Activated CD4-positive, alpha-beta T cell treated with anti-CD3 and anti-CD28 coated beads for 48 hours (primary cell): ENCODE measurements around the gene JMJD7.

ENCODE experiments used
- DNase-seq: peaks from one replicate; pipeline ENCODE4 v3.0.0-alpha.2; 2020

The JMJD7 gene

GRCh38 chr15:41847981-41848380 is 20.1 kb downstream of the JMJD7 start:
- DNase-seq, result no peak

- peak; percentile 76 for DNase-seq
Observed at GRCh38 chr15:41848631-41849030, 20.7 kb downstream of the JMJD7 start.

DNA sequence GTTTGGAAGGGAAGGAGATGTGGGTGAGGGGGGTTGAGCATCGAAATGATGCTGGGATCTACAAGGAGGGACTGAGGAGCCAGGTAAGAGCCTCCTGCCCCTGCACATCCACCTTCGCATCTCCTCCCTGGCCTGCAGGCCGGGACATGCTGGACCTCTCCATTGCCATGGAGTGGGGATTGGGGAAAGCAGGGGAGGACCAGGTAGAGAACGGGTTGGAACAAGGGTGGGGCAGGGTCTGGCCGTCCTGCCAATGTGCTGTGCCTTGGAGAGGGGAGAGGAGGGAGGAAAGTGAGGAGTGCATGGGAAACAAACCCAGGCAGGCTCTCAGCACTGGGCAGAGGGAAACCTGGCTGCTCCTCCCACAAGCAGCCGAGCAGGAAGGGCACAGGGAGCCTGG is 21.3 kb downstream of the JMJD7 start:
- no peak for DNase-seq

GRCh38 chr15:41849861-41850260 is 22.0 kb downstream of the JMJD7 start:
- no peak for DNase-seq

- DNase-seq, result no peak
Observed at GRCh38 chr15:41850482-41851166, 22.7 kb downstream of the JMJD7 start.

DNA sequence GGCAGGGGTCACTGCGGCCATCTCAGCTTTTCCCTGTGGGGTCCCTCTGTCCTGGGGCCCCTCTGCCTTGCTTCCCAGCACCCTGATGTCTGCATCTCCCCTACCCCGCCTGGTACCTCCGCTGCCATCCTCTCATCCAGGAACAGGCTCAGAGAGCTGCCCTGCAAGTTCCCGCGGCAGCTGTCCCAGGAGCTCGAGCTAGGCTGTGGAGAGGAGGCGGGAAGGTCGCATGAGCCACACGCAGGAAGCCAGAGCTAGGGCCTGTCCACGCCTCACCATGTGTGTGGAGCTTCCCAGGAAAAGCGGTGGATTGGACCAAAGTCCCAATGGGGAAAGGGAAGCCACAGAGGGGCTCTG is 23.3 kb downstream of the JMJD7 start:
- no peak for DNase-seq

DNA sequence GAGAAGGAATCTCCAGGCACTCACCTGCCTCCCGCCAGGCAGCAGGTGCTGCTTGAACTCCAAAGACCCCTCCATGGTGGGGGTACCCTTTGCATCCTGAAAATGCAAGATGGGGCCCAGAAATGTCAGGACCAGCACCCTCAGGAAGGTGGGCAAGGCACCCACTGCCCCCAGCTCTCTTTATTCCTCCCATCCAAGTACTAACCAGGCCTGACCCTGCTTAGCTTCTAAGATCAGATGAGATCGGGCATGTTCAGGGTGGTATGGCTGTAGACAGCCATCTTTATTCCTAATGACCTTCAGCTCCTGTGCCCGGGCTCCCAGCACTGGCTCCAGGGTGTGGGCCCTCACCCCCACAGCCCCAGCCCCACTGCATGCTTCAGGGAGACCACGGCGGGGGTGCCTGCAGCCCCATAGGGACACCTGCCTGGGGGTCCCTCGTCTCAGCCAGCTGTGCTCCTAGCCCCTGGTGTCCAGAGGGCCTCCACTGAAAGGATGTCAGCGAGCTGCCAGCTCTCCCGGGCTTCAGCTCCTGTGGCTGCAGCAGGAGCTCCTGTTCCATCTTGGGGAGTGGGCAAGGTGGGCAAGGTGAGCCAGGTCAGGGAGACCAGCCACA is 24.0 kb downstream of the JMJD7 start:
- DNase-seq, result no peak

GRCh38 chr15:41852736-41853590 is 25.1 kb downstream of the JMJD7 start:
- DNase-seq, result no peak

GRCh38 chr15:41853831-41854230 is 25.9 kb downstream of the JMJD7 start:
- DNase-seq, result no peak

GRCh38 chr15:41854443-41854842 is 26.6 kb downstream of the JMJD7 start:
- DNase-seq, result no peak

- DNase-seq, result no peak
Observed at GRCh38 chr15:41855261-41855961, 27.5 kb downstream of the JMJD7 start.

GRCh38 chr15:41856262-41856661 is 28.4 kb downstream of the JMJD7 start:
- DNase-seq, result no peak

DNA sequence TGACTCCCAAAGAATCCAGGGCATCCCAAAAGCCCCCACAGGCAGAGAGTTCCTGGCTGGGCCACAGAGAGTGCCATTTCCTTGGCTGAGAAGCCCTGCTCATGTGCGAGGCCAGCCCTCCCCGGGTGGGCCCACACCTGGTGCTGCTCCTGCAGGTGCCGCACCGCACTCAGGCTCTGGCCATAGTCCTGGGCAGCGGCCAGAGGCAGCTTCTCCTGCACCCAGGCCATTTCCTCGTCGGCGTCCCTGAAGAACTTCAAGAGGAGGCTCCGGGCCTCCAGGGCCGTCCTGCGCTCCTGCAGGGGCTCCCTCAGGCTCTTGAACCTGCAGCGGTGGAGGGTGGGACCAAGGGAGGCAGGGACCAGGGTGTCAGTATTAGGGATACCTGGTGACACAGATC is 28.8 kb downstream of the JMJD7 start:
- no peak for DNase-seq

- no peak for DNase-seq
Observed at GRCh38 chr15:41857316-41857715, 29.4 kb downstream of the JMJD7 start.

GRCh38 chr15:41858756-41859155 is 30.9 kb downstream of the JMJD7 start:
- DNase-seq, result no peak

DNA sequence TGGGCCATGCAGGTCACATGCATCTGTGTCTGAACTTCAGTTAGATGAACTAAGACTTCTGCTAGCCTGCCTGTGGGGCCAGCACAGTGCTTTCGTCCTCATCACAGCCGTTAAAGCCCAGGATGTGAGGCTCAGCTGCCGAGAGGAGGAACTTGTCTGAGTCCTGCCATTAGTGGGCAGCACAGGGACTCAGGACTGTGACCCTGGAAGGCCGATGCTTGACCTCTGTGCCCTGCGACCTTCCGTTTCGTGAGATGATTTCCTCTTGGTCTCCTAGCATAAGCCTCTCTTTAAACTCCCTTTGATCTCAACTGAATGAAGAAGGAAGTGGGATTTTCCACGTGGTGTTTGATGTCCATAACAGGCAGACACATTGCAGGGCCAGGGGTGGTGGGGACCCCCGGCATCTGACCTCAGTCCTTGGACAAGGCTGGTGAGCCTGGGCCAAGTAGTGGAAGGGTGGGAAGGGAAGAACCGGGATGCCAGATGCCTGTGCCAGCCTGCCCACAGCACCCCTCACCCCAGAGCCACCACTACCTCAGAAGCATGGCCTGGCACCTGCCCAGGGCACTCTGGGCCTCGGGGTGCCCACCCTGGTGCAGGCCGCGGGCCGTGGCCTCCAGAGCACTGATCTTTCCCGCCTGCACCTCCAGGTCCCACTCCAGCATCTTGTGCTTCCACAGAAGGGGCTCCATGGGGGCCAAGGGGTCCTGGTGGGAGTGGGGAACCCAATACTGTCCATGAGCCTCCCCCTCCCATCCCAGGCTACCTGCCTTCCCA is 32.3 kb downstream of the JMJD7 start:
- DNase-seq, result no peak

GRCh38 chr15:41861736-41862356 is 34.0 kb downstream of the JMJD7 start:
- DNase-seq, result no peak

DNA sequence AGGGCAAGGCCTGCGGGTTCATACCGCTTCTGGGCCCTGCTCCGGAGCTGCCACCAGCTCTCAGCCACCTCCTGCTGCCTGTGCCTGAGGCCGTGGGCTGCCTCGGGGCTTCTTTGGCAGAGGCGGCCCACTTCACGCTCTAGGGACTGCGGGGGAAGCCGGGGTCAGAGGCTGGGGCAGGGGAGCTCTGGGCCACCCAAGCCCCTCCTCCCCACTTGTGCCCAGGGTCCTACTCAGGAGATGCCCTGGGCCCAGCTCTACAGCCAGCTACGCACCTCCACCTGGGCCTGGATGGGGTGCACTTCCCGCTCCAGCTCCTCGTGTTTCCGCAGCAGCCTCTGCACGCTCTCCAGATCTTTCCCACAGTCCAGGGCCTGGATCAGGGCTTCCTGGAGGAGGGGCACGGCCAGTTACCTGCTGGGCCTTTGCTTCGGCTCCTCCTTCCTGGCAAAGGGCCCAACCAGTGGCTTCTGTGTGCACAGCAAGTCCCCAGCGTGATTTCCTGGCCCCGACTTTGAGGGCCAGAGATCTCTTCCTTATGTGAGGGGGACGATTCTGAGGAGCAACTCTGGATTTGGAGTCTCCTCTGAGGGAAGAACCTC is 34.7 kb downstream of the JMJD7 start:
- DNase-seq, result no peak

GRCh38 chr15:41865490-41866055 is 37.7 kb downstream of the JMJD7 start:
- no peak for DNase-seq

DNA sequence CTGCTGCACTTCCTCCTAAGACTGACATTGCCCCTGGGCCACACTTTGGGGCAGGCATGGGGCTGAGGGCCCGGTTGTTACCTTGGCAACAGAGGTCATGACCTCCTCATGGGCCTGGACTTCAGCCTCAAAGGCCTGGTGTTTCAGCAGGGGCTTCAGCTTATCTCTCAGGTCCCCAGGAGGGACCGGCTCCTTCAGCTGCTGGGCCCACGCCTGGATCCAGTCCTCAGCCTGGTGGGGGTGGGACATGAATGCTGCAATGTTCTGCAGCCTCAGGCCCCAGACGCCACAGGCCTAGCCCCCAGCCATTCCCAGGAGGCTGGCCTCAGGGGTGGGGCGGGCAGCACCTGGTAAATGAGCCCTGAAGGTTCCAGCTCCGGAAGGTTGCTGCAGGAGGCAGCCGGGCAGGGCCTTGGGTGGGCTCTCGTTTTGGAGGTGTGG is 38.4 kb downstream of the JMJD7 start:
- no peak for DNase-seq

DNA sequence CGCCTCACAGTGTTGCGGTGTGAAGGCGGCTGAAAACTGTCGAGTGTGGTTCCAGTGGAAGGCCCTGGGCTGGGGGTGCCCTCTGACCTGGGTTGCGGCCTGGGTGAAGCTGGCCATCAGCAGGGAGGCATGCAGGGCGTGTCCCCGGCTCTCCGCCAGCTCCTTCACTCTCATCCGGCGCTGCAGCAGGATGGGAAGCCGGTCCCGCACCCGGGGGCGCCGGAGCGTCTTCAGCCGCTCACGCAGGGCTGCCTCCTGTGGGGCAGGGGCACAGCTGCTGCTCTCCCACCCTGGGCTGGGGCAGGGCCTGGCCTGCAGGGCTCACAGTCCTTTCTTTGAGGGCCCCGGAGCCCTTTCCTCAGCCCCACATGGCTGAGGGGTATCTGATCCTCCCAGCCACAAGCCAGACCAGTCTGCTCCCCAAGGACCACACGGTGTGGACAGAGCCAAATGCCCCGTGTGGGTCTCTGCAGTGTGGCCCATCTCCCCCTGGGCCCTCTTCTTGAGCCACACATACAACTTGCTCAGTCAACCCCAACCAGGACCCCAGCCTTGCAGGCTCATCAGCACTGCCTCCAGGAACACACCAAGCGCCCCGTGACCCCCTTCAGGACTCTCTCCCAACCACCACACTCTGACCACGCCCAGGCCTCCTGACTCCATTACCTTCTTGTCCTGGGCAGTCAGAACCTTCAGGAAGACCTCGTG is 39.1 kb downstream of the JMJD7 start:
- DNase-seq, result no peak
